OCI-LY3 (cell line): ENCODE data around the gene ESR1.

Experiments used
- EZH2phosphoT487 ChIP-seq: fragments of 200-600 bp; shearing (Covaris generic); IDR thresholded peaks from 2 replicates; pipeline ENCODE4 v1.6.1; 2018; ENCODE audit warnings: antibody characterized with exemption, mixed run types, low read depth
- TF ChIP-seq, protein P1 (sequence below): fragments of 200-600, 300-600 bp; sonication (generic); IDR thresholded peaks from 2 replicates; pipeline ENCODE4 v1.5.1; 2014; ENCODE audit warnings: antibody characterized with exemption, low read length, low read depth

DNA sequence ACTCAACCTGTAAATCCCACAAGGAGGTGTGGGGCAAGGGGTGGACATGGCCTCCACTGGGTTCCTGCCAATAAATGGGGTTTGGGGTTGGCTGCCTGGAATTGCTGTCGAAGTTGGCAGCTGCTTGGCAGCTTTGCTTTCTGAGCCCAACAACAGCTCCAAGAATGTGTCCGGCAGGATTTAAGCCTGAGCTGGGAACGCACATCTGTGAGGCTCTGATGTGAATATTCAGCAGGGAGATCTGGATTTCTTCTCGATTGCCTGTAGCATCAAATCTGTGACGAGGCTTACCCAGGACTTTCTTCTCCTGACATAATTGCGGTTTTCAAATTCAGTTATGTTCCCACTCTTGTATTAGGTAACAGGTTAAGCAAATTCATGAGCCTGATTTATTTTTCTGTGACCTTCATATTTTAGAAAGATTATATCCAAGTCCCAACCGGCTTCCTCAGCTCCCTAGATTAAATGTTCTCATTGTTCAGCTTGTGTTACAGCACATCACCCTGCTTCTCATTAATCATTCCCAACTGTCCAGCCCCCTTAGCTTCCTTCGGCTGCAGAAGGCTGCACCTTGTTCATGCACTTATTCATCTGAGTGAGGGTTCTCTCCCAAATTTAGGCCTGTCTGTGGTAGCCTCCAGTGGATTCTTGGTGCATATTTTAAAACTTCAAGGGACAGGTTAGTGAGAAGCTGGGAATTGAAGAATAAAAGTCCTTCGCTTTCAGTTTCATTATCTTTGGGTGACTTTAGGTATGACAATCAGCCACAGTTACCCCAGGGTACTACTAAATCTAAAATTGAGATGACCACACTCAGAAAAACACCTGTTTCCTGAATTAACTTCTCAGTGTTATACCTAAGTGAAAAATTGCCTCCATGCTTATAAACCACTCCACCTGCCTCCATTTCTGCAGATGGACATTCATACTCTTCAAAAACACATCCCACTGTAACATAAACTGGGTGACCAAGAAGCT, 310.0 kb downstream of the ESR1 start:
- TF ChIP-seq, protein P1, sequence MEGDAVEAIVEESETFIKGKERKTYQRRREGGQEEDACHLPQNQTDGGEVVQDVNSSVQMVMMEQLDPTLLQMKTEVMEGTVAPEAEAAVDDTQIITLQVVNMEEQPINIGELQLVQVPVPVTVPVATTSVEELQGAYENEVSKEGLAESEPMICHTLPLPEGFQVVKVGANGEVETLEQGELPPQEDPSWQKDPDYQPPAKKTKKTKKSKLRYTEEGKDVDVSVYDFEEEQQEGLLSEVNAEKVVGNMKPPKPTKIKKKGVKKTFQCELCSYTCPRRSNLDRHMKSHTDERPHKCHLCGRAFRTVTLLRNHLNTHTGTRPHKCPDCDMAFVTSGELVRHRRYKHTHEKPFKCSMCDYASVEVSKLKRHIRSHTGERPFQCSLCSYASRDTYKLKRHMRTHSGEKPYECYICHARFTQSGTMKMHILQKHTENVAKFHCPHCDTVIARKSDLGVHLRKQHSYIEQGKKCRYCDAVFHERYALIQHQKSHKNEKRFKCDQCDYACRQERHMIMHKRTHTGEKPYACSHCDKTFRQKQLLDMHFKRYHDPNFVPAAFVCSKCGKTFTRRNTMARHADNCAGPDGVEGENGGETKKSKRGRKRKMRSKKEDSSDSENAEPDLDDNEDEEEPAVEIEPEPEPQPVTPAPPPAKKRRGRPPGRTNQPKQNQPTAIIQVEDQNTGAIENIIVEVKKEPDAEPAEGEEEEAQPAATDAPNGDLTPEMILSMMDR = no peak
- no peak for TF ChIP-seq EZH2phosphoT487
